ENCODE results near the gene PNMA8B.
"Not testable (repeated sequence)": the region's sequence is repeated elsewhere in the genome, so short reads cannot be mapped to it uniquely, and the experiment has no call there.

PNMA8B gene

GRCh38 chr19:46495786-46496099 is at the start of gene PNMA8B:
TSS of gene PNMA8B (minus strand) at chr19:46495867. CDS start at chr19:46495465, 402 bp downstream.
- DNase-seq (ENCODE audit: low spot score), result no peak

- no peak for DNase-seq (ENCODE audit: low spot score)
These were observed 49.0 kb upstream of the PNMA8B start for GRCh38 chr19:46544651-46545050.

DNA sequence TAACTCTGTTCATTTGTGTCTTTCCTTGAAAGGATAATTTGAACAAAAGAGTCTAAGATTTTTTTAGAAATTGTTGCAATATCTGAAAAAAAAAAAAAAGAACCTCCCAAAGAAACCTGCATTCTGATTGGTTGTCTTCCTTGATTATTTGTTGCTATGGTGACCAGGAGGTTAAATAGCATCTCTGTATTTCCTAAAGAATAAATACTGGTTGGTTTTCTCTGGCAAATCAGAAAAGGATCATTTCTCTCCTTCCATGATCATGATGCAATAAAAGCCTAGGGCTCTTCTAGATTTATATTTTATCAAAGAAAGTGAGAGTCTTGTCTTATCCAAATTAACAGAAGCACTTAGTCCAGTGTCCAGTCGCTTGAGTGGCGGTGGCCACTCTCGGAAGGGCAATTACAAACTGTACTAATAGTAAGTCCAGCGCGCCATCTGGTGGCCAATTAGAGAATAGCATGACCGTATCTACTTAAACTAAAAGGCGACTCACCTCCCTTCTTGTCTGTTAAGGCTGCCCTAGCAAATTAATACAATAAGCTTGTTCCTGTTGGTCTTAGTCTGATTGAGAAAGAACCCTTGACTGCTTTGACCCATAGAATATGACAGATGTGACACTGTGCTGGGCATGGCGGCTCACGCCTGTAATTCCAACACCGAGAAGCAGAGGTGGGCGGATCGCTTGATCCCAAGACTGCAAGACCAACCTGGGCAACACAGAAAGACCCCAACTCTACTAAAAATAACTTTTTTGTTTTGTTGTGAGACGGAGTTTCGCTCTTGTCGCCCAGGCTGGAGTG is 47.0 kb upstream of the PNMA8B start:
- DNase-seq (ENCODE audit: low spot score), result peak; percentile 55

- DNase-seq (ENCODE audit: low spot score), result peak; percentile 67
These were observed 41.8 kb upstream of the PNMA8B start for GRCh38 chr19:46537136-46538097.

GRCh38 chr19:46536391-46536790 is 40.7 kb upstream of the PNMA8B start:
- no peak for DNase-seq (ENCODE audit: low spot score)

GRCh38 chr19:46533621-46534081 is 38.0 kb upstream of the PNMA8B start:
- DNase-seq (ENCODE audit: low spot score), result no peak

DNA sequence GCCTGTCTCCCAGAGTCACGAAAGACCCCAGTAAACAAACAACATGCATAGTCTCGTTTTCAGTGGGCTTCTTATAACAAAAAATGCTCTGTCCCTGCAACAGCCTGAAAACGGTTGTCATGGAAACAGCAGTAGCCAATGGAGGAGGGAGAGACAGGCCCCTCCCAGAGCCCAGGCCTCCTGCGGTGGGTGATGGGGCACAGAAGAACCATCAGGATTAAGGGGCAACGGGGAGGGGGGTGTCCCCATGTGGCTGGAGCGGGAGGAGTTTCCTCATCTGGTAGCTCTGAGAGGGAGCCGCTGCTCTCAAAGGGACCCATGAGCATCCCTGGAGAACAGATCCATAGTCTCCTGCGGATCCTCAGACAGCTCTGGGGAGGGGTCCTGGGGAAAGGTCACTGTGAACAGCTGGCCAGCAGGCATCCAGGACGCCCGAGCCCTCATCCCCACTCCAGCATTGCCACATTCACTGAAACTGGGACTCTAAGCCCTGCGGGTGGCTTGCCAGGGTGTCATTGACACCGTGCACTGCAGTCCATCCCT is 37.5 kb upstream of the PNMA8B start:
- no peak for DNase-seq (ENCODE audit: low spot score)

DNA sequence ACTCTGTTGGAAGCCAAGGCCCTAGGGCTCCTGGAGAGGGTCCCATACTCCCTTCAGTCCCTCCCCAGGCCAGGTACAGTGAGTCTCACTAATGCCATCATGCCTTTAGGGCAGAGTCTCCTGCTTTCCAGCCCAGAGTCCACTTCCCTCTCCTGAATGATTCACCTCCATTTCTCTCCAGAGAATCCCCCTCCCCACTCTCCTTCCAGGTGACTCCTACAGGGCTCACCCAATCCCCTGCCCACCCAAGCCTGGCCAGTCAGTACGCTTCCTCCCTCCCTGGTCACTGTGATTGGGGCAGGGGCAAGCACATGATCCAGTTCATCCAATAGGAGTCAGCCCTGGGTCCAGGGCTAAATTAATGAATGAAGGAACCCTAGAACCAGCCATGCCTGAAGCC is 35.0 kb upstream of the PNMA8B start:
- DNase-seq (ENCODE audit: low spot score), result peak; percentile 48

GRCh38 chr19:46529622-46530451 is 34.2 kb upstream of the PNMA8B start:
- peak; percentile 67 for DNase-seq (ENCODE audit: low spot score)

GRCh38 chr19:46528601-46529590 is 33.2 kb upstream of the PNMA8B start:
- DNase-seq (ENCODE audit: low spot score), result no peak

GRCh38 chr19:46526801-46527200 is 31.1 kb upstream of the PNMA8B start:
- DNase-seq (ENCODE audit: low spot score), result not testable (repeated sequence)

DNA sequence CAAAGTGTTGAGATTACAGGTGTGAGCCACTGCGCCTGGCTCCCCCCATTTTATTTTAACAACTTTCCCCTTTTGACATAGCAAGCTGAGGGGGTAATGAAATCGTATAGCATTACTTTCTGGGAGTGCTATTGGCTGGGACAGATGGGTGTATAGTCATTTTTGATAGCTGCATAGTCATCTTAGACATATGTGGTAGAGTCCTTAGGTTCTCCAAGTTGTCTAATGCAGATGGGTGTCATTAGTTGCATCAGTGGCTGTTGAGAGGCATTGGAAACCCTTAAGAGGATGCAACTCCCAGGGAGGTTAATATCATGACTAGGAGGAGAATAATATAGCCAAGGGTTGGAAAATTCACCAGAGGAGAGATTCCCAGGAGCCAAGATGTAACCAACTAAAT is 28.6 kb upstream of the PNMA8B start:
- DNase-seq (ENCODE audit: low spot score), result no peak

DNA sequence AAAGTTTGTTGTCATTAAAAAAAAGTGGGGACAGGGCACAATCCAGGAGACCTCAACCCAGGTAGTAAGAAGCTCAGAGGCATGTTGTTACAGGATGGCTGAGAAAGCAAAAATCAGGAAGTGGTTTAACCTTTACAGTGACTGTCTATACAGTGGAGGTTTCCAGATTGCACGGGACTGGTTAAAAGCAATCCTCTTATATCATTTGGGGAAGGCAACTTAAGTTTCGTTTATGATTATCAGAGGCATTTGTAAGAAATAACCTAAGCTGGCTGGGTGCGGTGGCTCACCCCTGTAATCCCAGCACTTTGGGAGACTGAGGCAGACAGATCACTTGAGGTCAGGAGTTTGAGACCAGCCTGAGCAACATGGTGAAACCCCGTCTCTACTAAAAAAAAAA is 27.3 kb upstream of the PNMA8B start:
- not testable (repeated sequence) for DNase-seq (ENCODE audit: low spot score)

DNA sequence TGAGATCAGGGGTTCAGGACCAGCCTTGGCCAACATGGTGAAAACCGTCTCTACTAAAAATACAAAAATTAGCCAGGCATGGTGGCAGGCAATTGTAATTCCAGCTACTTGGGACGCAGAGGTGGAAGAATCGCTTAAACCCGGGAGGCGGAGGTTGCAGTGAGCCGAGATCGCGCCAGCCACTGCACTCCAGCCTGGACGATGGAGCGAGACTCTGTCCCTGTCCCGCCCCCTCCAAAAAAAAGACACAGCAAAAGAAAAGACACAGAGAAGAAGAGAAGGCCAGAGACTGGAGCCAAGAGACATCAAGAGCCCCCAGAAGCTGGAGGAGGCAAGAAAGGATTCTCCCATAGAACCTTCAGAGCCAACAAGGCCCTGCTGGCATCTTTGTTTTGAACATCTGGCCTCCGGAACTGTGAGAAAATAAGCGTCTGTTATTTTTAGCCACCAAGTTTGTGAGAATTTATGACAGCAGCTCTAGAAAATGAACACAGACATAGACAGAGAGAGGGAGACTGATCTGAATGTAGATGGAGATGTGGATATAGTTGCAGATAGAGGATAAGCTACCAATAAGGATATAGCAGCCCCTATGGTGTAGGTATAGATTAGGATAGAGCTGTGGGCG is 25.7 kb upstream of the PNMA8B start:
- no peak for DNase-seq (ENCODE audit: low spot score)

- no peak for DNase-seq (ENCODE audit: low spot score)
These were observed 24.9 kb upstream of the PNMA8B start for GRCh38 chr19:46520616-46521015.

DNA sequence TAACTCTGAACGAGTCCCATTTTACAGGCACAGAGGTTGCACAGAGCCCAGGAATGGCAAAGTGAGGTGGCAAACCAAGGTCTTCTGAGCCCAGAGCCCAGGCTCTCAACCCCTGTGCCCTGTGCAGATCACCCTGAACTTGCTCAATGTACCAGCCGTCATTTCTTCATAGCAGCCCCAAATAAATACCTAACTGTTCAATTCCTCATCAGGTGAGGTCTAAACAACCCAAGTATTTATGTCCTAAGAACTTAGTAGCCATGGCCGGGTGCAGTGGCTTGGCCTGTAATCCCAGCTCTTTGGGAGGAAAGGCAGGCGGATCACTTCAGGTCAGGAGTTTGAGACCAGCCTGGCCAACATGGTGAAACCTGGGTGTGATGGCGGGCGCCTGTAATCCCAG is 21.8 kb upstream of the PNMA8B start:
- DNase-seq (ENCODE audit: low spot score), result no peak

DNA sequence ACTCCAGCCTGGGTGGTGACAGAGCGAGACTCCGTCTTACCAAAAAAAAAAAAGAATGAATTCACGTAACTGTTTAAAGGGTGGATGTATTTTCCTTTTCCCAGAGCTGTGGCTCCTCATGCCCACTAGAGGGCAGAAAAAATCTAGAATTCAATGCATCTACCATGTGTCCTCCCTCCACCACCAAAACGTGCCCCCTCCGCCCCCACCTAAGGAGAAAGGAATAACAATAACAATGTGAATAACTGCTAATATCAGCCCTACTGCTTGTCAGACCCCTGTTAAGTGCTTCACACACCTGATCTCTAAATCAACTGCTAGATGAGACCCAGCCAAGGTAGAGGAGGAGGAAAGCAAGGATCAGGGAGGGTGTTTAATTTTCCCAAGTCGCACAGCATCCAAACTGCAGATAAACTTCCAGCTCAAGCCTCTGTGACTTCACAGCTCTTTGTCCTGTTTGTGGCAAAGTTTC is 20.2 kb upstream of the PNMA8B start:
- peak; percentile 58 for DNase-seq (ENCODE audit: low spot score)

DNA sequence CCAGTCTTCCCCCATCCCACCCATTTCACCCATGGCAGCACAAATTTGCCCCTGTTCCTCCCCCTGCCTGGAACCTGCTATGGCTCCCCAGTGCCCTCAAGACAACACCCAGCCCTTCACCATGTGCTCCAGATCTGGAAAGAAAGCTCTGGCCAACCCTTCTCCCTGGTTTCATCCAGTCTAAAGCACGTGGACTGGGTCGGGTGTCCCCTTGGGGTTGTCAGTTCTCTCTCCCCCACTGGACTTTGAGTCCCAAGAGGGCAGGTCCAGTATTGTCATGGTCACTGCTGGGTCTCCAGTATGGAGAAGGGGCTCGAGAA is 19.6 kb upstream of the PNMA8B start:
- no peak for DNase-seq (ENCODE audit: low spot score)

- no peak for DNase-seq (ENCODE audit: low spot score)
These were observed 19.1 kb upstream of the PNMA8B start for GRCh38 chr19:46514589-46515289.
